Stimulated activated CD8-positive, alpha-beta memory T cell treated with anti-CD3 and anti-CD28 coated beads, Interleukin-2, amount 100 ng/mL, for 48 hours (primary cell): ENCODE data around the gene AKAP6.
"Not testable (repeated sequence)": the region's sequence is repeated elsewhere in the genome, so short reads cannot be mapped to it uniquely, and the experiment has no call there.

ENCODE experiments used
- DNase-seq, 2 donors: peaks; one replicate each; pipeline ENCODE4 v3.0.0-alpha.2; 2020; ENCODE audit warnings: low read depth in 2 of 2

The AKAP6 gene

DNA sequence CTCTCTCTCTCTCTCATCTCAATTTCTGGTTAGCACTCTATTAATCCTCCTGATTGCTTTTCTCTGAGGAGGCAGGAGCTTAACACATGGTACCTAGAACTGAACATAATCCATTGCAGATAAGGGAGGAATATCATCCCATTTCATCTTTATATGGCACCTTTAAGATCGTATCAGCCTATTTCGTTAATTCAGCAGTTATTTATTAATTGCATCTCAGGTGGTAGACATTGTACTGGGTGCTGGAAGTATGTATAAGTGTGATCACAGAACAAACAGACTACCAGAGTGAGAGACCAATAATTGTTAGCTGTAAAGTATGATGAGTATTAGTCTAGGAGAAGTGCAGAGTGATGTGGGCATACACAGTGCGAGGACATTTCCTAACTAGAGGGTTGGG, 39.0 kb downstream of the AKAP6 start:
- no peak for DNase-seq

DNA sequence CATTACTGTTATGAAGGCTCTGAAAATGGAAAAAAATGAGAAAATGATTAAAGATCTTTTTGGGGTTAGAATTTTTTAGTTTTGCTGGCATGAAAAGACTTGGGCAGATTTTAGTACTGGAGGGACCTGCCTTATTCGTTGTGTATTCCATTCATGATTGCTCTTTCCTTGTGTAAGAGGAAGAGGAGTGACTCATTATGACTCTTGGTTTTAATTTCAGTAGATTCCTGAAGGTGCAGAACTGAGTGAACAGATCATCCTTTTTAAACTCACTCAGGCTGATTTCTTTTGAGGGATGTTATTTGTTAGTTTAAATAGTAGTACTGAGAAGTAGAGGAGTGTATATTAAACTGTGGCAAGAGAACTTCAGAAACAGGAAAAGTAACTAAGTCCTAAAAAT, 41.6 kb downstream of the AKAP6 start:
- DNase-seq, result no peak

DNA sequence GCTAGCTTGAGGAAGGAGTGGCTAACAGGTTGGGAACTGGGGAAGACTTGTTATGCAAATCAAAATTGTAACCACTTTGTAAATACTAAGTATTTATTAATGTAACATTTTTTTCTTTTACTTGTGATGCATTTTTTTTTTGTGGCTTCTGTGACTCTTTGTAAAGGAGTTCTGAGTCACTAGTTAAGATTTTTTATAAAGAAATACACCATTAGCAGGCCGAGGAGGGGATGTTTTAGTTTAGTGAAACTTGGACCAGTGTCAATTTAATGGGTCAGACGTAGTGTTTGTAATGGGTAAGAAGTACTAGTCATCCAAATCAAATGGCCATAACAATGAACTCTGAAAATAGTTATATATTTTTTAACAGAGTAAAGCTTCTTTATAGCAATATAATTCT, 43.1 kb downstream of the AKAP6 start:
- no peak for DNase-seq

DNA sequence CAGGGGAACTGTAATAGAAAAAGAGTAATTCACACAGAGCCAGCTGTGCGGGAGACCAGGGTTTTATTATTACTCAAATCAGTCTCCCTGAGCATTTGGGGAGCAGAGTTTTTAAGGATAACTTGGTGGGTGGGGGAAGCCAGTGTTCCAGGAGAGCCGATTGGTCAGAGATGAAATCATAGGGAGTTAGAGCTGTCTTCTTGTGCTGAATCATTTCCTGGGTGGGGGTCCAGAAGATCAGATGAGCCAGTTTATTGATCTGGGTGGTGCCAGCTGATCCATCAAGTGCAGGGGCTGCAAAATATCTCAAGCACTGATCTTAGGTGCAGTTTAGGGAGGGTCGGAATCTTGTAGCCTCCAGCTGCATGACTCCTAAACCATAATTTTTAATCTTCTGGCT, 44.1 kb downstream of the AKAP6 start:
- DNase-seq, result not testable (repeated sequence)

DNA sequence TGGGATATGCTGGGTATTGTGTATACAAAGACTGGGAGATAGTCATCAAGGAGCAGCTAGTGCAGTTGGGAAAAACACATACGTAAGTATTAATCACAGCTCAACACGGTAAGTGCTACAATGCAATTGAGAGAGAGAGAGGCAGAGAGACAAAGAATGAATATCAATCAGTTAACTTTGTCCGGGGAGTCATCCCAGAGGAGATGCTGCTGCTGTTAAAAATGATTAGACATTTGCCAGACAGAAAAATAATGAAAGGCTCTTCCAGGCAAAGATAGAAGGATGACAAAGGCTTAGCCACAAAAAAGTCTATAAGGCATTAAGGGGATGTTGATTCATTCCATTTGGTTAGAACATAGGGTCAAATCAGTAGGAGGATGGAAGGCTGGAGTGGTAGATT, 45.1 kb downstream of the AKAP6 start:
- no peak for DNase-seq

DNA sequence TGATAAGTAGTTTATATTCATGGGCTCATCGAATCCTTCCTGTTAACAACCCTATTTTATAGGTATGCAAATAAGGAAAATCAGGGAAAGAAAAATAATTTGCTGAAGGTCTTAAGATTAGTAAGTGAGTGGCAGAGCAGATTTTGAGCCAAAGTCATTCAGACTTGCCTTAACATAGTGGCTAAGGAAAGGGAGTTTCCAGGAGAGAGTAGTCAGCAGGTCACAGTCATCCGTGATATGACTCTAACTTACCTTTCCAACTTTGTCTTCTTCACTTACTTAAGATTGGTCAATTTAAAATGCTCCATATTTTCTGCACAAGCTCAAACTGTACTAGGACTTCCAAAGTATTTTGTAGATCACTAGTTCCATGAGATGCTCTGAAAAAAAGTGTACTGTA, 46.6 kb downstream of the AKAP6 start:
- DNase-seq, result no peak

DNA sequence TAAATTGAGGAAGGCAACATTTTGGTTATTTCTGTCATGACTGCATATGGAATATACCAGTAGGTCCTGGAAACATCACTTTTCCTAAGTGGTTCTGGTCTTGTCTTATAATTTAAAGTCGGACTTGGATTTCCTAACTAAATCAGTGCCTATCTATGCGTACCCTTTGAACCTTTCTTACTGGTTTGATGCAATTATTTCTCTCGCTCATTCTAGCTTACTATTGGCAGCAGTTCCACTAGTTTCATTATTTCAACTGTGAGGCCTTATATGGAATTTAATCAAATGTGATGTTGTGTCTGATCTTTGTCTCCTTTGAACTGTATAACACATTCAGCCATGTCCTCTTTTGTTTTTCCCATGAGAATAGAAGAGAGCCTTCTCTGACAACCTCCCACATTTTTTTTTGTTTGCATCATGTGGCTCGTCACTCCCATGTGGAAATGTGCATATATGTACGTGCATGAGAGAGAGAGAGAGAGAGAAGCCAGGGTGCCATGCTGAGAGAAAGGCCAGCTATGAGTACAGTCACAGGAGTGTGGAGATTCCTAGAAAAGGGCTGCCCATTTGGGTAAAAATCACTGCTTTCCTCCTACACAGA, 48.0 kb downstream of the AKAP6 start:
- no peak for DNase-seq

DNA sequence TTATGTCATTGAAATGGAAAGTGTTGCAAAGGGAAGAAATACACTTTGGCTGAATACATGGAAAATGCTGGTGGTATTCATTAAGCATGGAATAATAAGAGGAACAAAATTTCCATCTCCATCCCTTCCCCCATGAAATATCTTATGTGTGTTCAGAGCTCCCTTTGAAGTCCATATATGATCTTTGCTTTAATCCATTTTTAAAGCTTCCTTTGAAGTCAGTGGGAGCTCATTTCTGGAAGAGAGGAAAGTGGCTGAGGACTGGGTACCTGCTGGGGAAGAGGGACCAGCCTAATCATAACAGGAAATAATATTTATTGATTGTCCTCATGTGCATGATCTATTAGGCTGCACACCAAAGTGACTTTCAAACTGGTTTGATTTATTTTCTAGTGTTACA, 49.2 kb downstream of the AKAP6 start:
- DNase-seq, result no peak

DNA sequence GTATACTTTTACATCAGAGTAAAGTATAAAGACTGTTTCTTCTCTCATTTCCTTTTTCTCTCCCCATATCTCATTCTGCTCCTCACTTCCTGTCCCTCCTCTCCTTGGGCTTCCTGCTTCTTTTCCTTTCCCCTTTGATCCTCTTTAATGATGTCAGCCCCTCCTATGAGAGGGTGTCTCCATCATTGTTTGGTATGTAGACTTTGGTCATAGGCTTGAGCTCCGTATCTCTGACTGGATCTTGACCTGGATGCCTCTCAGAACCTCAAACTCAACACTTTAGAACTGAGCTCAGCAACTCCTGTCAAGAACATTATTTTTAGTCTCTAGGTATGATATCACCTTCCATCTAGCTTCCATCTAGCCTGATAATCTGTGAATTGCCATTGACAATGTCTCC, 50.3 kb downstream of the AKAP6 start:
- DNase-seq, result no peak

DNA sequence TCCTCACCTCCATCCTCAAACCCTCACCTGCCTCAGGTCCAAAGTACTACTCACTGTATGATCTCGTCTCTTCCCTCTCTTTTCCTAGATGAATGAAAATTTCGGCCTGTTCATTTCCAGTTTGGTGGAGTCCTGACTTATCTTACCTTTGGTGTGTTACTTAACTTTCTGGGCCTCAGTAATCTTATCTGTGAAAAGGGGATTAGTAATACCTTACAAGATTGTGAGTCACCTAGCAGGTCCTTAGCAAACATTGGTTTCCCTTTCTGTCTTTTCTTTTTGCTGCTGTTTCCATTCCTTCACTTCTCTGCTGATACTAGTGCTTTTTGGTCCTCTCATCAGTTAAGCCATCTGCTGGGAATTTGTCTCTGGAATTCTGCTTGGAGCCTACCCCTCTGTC, 52.8 kb downstream of the AKAP6 start:
- no peak for DNase-seq

DNA sequence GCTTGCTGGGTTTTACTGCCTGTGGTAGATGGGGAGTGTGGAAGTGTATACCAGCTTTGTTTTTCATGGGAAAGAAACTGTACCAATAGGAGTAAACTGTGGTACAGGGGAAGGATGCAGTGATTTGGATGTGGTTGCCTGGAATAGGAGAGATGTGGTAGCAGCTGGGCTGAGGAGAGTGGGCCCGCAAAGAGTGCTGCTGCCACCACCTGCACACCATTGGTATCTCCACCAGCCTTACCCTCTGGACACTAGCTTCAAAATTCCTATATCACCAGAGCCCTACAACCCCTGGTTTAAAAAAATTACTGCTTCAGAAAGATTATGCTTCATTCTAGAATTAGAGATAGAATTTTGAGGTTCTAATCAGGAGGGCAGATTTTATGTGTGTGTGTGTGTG, 53.6 kb downstream of the AKAP6 start:
- no peak for DNase-seq

DNA sequence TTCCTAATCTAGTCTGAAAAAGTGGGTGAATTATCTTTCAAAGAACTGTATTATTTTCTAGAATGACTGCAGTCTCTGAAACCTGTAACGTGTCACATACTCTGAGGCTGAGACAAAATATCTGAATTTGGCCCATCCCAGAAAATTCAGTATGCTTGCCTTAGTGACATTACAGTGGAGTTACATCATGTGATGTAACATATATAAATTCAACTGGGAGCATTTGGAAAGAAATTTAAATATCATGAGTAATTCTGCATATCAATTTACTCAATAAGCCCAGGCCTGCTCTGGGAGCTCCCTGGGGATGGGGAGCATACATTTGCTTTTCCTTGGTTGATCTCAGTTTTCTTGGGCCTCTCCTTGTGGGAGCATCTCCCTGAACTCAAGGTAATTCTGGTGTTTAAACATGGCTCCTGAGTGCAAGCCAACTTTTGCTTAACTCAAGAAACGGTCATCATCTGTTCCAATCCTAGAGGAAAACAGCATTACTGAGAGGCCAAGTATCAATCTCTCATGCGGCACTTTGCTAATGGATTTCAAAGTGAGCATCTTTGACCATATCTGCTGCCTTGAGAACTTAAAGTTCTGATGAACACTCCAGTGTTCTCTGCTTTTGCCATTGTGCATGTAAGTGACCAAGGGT, 54.4 kb downstream of the AKAP6 start:
- no peak for DNase-seq

DNA sequence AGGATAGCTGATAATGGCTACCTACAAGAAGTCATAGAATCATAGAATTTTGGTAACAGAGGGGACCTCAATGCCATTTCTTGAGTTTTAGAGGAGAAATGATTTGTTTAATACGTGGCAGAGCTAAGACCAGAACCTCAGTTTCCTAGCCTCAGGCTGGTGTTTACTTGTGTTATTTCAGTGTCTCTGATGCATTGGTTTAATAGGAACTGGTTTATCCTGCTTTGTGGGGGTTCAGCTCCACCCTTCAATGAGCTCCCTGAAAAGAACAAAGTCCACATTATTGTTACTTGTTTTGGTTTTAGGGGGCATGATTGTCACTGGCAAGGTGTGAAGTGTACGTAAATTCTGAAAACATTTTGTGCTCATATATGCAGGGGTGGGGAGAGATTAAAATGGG, 55.4 kb downstream of the AKAP6 start:
- no peak for DNase-seq

DNA sequence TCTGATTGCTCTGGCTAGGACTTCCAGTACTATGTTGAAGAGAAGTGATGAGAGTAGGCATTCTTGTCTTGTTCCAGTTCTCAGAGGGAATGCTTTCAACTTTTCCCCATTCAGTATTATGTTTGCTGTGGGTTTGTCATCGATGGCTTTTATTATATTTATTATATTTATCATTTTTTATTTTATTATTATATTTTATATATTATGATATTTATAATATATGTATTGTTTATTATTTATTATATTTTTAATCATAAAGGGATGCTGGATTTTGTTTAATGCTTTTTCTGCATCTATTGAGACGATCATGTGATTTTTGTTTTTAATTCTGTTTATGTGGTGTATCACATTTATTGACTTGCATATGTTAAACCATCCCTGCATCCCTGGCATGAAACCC, 58.2 kb downstream of the AKAP6 start:
- DNase-seq, result not testable (repeated sequence)

DNA sequence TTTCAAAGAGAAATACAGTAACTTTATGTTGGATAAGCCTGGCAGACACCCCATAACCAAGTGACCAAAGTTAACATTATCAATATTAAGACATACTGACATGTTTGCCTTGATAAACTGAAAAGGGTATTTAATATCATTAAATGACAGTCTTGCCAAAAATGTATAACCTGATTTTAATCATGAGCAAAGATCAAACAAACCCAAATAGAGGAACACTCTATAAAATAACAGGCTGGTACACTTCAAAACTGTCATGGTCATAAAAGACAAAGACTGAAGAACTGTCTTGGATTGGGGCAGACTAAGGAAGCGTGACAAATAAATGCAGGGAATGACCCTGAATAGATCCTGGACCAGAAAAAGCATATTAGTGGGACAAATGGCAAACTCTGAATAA, 64.0 kb downstream of the AKAP6 start:
- no peak for DNase-seq

DNA sequence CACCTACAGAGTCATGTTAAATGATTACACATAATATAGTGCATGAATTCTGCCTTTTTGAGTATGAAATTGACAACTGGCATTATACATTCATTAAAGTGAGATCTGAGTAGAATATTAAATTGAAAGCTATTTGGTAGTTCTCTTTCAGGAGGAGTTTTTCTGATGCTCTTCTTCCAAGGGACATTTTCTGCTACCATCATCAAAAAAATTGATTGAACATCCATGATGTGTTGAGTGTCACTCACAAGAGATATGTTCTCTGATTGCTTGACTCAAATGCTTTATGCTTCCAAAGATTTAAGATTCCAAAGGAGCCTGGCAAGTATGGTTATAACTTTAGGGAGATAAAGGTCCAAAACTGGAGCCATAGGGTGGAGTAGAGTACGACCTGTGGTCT, 64.9 kb downstream of the AKAP6 start:
- no peak for DNase-seq

DNA sequence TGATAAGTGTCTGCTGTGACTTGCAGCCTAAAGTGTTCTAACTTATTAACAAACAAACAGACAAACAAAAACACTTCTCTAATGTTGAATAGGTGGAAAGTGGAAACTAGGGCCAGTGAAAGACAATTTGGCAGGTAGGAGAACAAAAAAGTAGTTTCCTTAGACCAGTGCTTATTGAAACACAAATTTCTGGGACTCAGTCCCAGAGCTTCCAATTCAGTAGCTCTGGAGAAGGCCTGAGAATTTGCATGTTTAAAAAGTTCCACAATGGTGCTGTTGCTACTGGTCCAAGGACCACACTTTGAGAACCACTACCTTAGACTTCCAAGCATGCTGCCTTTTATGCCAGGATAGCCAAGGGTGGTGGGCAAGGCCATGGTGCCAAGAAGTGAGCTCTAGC, 67.8 kb downstream of the AKAP6 start:
- DNase-seq, result no peak

DNA sequence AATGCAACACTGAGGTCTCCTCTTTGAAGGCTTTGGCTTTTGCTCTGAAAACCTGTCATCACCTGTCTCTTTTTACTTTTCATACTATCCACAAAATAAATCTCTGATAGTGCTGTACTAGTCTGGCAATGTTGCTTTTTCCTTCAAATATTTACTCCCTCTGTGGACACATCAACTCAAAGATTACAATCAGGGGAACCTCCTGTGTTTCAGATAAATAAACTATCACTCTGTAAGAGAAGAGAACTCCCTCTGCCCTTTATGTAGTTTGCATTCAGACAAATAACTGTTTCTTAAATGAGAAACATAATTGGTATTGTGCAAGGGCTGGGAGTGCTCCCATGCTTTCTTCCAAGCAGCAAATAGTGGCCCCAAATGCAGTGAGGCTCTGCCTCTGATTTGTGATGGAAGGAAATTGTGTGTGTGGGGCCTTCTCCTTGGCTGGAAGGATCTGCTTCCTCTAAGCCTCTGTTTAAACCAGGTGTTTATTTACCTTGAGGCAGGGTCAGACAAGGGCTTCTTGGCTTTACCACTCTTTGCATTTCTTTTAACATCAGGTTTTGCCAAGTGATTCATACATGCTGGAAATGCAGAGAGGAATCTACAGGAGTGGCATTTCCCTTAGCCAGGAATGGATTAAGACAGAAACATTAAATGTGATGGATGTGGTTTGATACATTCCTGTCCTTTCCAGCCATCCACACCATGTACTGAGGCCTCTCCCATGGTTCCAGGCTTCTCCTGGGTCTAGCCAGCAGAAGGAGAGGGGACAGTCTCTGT, 69.0 kb downstream of the AKAP6 start:
- DNase-seq, result no peak

DNA sequence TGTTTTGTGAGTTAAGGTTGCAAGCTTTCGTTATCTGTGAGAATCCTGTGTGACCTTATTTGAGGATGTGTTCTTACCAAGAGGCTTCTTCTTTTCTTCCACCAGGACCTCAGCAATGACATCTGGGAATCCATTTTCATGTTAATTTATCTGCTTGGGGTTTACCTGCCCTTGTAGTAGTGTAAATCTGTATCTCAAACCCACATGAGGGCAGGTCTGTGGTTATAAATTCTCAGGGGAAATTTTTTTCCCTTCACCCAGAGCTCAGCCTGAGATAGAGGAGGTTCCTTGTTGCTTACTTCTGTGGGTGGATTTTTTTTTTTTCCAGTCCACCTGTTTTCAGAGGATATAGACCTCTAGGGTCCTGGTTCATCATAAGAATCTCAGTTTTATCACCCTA, 70.8 kb downstream of the AKAP6 start:
- no peak for DNase-seq

DNA sequence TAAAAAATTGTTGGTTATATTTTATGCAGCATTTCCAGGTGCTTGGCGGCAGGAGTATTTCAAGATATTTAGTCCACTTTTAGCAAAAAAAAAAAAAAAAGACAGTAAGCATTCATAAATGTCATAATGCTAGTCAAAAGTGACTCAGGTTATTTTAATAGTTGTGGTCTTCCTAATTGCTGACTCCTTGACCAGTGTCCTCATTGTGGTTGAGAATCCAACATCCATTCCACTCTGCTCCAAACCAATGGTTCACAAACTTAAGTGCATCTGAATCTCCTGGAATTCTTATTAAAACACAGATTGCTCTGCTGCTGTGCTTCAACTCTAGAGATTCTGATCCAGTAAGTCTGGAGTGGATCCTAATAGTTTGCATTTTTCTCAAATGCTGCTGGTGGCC, 71.4 kb downstream of the AKAP6 start:
- no peak for DNase-seq

DNA sequence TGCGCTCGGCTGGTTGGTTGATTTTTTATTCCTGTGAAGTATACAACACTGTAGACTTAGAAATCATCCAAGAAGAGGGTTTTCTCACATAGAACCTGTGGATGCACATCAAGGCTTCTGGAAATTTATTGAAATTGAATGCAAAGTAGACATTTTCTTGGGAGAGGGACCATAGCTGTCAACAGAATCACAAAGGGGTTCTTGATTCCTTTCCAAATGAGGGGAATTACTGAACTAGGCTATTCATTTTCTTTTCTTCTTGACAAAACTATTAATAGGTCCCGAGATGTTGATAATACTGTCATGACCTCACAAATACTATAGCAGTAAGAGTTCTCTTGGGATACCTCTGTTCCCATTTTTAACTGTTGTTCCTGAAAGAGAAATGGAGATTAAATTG, 73.9 kb downstream of the AKAP6 start:
- DNase-seq, result no peak

DNA sequence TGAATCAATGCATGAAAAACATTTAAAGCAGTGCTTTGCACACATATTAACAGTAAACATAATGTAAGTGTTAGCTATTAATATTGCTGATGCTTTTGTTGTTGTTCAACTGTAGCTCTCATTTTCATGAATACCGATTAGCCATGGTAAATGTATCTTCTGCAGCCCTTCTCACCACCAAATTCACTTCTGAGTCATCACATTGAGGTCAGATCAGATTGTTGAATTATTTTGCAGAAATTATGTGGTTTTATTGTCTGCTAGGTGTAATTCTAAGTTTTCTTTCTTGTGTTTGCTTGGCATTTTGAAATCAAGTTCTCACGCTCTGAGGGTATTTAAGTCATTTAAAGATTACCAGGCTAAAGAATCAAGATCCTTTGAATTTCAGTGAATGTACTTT, 74.6 kb downstream of the AKAP6 start:
- DNase-seq, result no peak

DNA sequence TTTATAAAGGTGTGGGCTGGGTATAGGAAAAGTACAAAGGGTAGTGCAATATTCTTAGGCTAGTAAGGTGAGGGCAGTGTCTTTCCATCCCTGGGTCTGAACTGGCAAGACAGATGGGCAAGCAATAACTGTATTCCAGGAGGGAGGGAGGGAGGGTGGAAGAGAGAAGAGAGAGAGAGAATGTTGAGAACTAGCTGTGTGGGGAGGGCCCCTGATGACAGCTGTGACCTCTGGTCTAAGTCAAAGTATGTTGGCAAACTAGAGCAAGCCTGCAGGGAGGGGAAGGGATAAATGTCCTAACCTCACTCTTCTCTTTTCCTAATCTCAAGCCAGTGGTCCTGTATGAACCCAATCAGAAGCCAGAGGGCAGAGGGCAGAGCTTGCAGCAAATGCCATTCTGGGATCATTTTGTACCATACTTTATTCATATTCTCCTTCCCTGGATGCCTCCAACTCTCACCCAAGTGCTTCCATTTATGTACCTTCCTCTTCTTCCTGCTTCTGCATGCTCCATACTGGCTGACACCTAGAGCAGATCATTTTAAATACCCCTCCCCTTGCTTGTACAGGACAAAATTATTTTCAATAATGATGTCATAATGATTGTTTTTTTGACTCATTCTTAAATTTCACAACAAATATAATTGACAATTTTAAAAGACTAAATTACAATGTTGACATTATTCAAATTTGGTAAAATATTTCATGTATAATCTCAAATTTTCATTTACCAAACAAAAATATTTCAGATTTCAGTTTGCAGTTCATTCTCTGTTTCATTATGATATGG, 75.9 kb downstream of the AKAP6 start:
- no peak for DNase-seq
